Measurements from ENCODE around the gene CENPI. TPM values are rescaled to one million over a fixed set of nuclear protein-coding genes. Genes with fewer than 3 reads are reported as not detected.
"Not testable (repeated sequence)": the region's sequence is repeated elsewhere in the genome, so short reads cannot be mapped to it uniquely, and the experiment has no call there.

The CENPI gene
- 10 to 100 TPM in 2 of 5 donors, 1 to 10 TPM in 3; 5.4 to 17.1 (median 8.8) TPM for polyA plus RNA-seq (ENCODE audit: insufficient read depth in 1 of 5, insufficient read length in 5 of 5, low replicate concordance in 1 of 5)
- long read RNA-seq, donor 1, result 0 reads
- long read RNA-seq, donor 2, result 0 reads
- long read RNA-seq, donor 3, result 0 reads
- long read RNA-seq, donor 4, result 0 reads
- long read RNA-seq, donor 5, result 0 reads
- long read RNA-seq, donor 6, result 0 reads
- long read RNA-seq, donor 7, result 0 reads
- long read RNA-seq, donor 8, result 0 reads

GRCh38 chrX:101097546-101098453 lies at the start of gene CENPI:
Gene CENPI, plus strand, starts transcription at chrX:101098204. Its CDS starts 2,867 bp downstream, at chrX:101101071.
- peak; percentile 90 for DNase-seq

GRCh38 chrX:101051153-101051548 lies 46.9 kb upstream of the CENPI start:
- no peak for DNase-seq

- DNase-seq, result peak; percentile 60 to 67
Measured at GRCh38 chrX:101051549-101052302, 46.3 kb upstream of the CENPI start, which contains the start of gene TRMT2B. Gene TRMT2B, minus strand, starts transcription at chrX:101052111. Its CDS starts 9,822 bp downstream, at chrX:101042289.

GRCh38 chrX:101056551-101056950 lies 41.5 kb upstream of the CENPI start:
- not testable (repeated sequence) for DNase-seq

GRCh38 chrX:101057093-101057714 lies 40.8 kb upstream of the CENPI start:
- no peak for DNase-seq

GRCh38 chrX:101062176-101062575 lies 35.8 kb upstream of the CENPI start:
- DNase-seq, result no peak

- no peak for DNase-seq
Measured at GRCh38 chrX:101071582-101071981, 26.4 kb upstream of the CENPI start.

GRCh38 chrX:101078716-101079598 lies 19.0 kb upstream of the CENPI start, which contains the start of gene TMEM35A:
Gene TMEM35A, plus strand, starts transcription at chrX:101078879. Its CDS starts 124 bp downstream, at chrX:101079003.
- DNase-seq, result peak; percentile 21 to 24

GRCh38 chrX:101079736-101080270 lies 18.2 kb upstream of the CENPI start:
- no peak for DNase-seq

GRCh38 chrX:101080326-101081124 lies 17.5 kb upstream of the CENPI start:
- DNase-seq, result no peak

GRCh38 chrX:101081231-101081630 lies 16.8 kb upstream of the CENPI start:
- DNase-seq, result no peak

- no peak for DNase-seq
Measured at GRCh38 chrX:101091817-101092216, 6.2 kb upstream of the CENPI start.

GRCh38 chrX:101108284-101108683 lies 10.3 kb downstream of the CENPI start:
- no peak for DNase-seq

- DNase-seq, result peak; percentile 27
Measured at GRCh38 chrX:101117701-101118100, 19.7 kb downstream of the CENPI start.

GRCh38 chrX:101136235-101136634 lies 38.2 kb downstream of the CENPI start:
- no peak for DNase-seq

Measured in right lung (tissue), 10 donors.